ENCODE results near the gene USP40. TPM values are rescaled to one million over a fixed set of nuclear protein-coding genes. Genes with fewer than 3 reads are reported as not detected.
A peak's percentile ranks its signal among the peaks of the same experiment; 100 is the strongest.

The USP40 gene
- total and polyA plus RNA-seq, 2 donors (not counting 1 experiment from before 2014, with no cell fraction given): 19.8 to 37.0 TPM

DNA sequence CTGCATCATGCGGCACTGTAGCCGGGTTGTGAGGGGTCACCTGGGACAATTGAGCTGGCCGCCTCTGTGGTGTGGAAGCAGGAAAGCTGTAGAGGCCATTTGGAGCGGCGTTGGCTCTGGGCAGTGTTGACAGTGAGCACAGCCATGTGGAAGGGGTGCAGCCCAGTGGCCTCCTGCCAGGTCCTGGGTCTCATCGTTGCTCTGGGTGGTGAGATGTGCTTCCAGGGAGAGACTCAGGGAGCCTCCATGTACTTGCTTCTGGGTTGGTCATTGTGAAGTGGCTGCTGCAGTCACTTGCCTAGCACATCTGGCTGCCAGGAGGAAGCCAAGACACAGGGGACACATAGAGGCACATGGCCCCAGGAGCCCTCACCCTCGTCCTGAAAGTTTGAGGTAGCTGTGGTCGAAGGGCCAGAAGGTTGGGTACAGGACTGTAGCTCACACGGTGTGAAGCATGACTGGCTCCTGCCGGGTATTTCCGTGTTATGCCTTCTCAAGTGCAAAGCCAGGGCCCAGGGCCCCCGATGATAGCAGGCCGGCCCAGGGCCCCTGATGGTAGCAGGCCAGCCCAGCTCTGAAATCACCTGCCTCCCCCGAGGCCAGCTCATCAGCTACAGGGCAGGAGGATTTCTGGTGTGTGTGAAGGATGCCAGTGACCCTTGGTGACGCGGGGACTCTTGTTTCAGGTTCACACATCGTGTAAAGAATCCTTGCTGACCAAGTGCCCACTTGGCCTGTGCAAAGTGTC is 129.7 kb downstream of the USP40 start:
- Histone ChIP-seq H3K27me3 (replicated peaks in 1 of 4; ENCODE audit: control extremely low read depth in 1 of 4, control insufficient read depth in 3 of 4, insufficient read depth in 4 of 4, low read length in 3 of 4) (no peaks in the 10 kb centered on the region), H4K20me1 (ENCODE audit: control insufficient read depth, insufficient read depth, low read length, poor library complexity, severe bottlenecking) (peaks cover 95% of the 10 kb centered on the region), H3K79me2 (ENCODE audit: control insufficient read depth, insufficient read depth, low read length) (peaks cover 97% of the 10 kb centered on the region), H3K9ac (ENCODE audit: low read length) (no peak overlapping the region), H3K4me2 (replicated peaks; ENCODE audit: low read depth, low read length, poor library complexity, severe bottlenecking) (no peak overlapping the region), H3K36me3 (replicated peaks in 1 of 2; ENCODE audit: control extremely low read depth in 1 of 2, control insufficient read depth in 1 of 2, extremely low read depth in 1 of 2, insufficient read depth in 2 of 2, low read length in 1 of 2) (peaks cover 11 to 78% of the 10 kb centered on the region in 2 experiments), H3K27ac (ENCODE audit: low read length in 2 of 2) (no peak overlapping the region), H3K4me3 (ENCODE audit: control extremely low read depth in 1 of 5, extremely low read depth in 1 of 5, insufficient read depth in 1 of 5, low read depth in 2 of 5, low read length in 4 of 5) (no peak overlapping the region), H2AFZ (ENCODE audit: insufficient read depth, low read depth, low read length, poor library complexity, severe bottlenecking) (no peak overlapping the region), H3K4me1 (ENCODE audit: control insufficient read depth in 2 of 2, insufficient read depth in 2 of 2, low read length in 2 of 2) (peaks cover 10 to 11% of the 10 kb centered on the region in 2 donors), H3K9me3 (ENCODE audit: control extremely low read depth in 1 of 3, control insufficient read depth in 2 of 3, insufficient read depth in 1 of 3, low read length in 2 of 3) (no peaks in the 10 kb centered on the region)
- peak overlapping the region; percentile 59 for H3K27ac Mint-ChIP-seq
- H3K4me3 Mint-ChIP-seq: no peak overlapping the region
- CTCF ChIA-PET: interaction anchor here (1.6 to 16.7 kb wide), 2 partner anchors 20 to 33 kb away, joined by 3 to 426 read pairs; no protein-coding TSS in a partner anchor
- no peaks in the 10 kb centered on the region for H3K27me3 Mint-ChIP-seq
- H3K9me3 Mint-ChIP-seq (ENCODE audit: insufficient read depth): no peaks in the 10 kb centered on the region
- intact Hi-C loops (cut with micrococcal nuclease): no loop called here
- TF ChIP-seq, protein P1, sequence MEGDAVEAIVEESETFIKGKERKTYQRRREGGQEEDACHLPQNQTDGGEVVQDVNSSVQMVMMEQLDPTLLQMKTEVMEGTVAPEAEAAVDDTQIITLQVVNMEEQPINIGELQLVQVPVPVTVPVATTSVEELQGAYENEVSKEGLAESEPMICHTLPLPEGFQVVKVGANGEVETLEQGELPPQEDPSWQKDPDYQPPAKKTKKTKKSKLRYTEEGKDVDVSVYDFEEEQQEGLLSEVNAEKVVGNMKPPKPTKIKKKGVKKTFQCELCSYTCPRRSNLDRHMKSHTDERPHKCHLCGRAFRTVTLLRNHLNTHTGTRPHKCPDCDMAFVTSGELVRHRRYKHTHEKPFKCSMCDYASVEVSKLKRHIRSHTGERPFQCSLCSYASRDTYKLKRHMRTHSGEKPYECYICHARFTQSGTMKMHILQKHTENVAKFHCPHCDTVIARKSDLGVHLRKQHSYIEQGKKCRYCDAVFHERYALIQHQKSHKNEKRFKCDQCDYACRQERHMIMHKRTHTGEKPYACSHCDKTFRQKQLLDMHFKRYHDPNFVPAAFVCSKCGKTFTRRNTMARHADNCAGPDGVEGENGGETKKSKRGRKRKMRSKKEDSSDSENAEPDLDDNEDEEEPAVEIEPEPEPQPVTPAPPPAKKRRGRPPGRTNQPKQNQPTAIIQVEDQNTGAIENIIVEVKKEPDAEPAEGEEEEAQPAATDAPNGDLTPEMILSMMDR (IDR thresholded peaks at IDR 0.05): no peak
- TF ChIP-seq EZH2 (IDR thresholded peaks at IDR 0.05; ENCODE audit: borderline replicate concordance, insufficient read depth, low read depth, low read length, poor library complexity, severe bottlenecking): no peak
- H3K4me1 Mint-ChIP-seq: peaks cover 27% of the 10 kb centered on the region
- WGBS (ENCODE audit: insufficient coverage): 92% methylated on average over 17 of the region's 17 CpGs
- DNase-seq (no peak), ATAC-seq (ENCODE audit: low read depth) (no peak)
- POLR2A ChIA-PET: no interaction called here

DNA sequence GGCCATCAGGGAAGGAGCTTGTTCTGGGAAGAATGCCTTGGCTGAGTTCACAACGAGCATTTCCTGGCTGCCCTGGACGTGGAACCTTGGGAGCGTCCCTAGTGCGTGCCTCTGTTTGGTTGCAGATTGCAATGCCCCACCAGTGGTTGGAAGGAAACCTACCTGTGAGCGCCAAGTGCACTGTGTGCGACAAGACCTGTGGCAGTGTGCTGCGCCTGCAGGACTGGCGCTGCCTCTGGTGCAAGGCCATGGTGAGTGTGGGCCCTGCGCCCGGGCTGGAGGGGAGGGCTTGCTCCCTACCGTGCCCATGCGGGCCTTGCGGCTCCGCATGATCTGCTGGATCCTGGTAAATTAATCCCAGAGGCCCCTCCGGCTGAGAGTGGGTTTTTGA is 130.4 kb downstream of the USP40 start:
- ChIA-PET POLR2A (no interaction called here), CTCF (interaction anchor here (16.7 kb wide), 1 partner anchor 32 kb away, joined by 426 read pairs; no protein-coding TSS in a partner anchor)
- Histone ChIP-seq H3K4me1 (ENCODE audit: control insufficient read depth in 2 of 2, insufficient read depth in 2 of 2, low read length in 2 of 2) (peaks cover 10 to 11% of the 10 kb centered on the region in 2 donors), H3K4me3 (ENCODE audit: control extremely low read depth in 1 of 5, extremely low read depth in 1 of 5, insufficient read depth in 1 of 5, low read depth in 2 of 5, low read length in 4 of 5) (no peak overlapping the region), H3K4me2 (replicated peaks; ENCODE audit: low read depth, low read length, poor library complexity, severe bottlenecking) (no peak overlapping the region), H3K27me3 (replicated peaks in 1 of 4; ENCODE audit: control extremely low read depth in 1 of 4, control insufficient read depth in 3 of 4, insufficient read depth in 4 of 4, low read length in 3 of 4) (no peaks in the 10 kb centered on the region), H3K27ac (ENCODE audit: low read length in 2 of 2) (no peak overlapping the region), H3K36me3 (replicated peaks in 1 of 2; ENCODE audit: control extremely low read depth in 1 of 2, control insufficient read depth in 1 of 2, extremely low read depth in 1 of 2, insufficient read depth in 2 of 2, low read length in 1 of 2) (peaks cover 11 to 74% of the 10 kb centered on the region in 2 experiments), H3K9me3 (ENCODE audit: control extremely low read depth in 1 of 3, control insufficient read depth in 2 of 3, insufficient read depth in 1 of 3, low read length in 2 of 3) (no peaks in the 10 kb centered on the region), H3K79me2 (ENCODE audit: control insufficient read depth, insufficient read depth, low read length) (peaks cover 97% of the 10 kb centered on the region), H4K20me1 (ENCODE audit: control insufficient read depth, insufficient read depth, low read length, poor library complexity, severe bottlenecking) (peaks cover 94% of the 10 kb centered on the region), H2AFZ (ENCODE audit: insufficient read depth, low read depth, low read length, poor library complexity, severe bottlenecking) (no peak overlapping the region), H3K9ac (ENCODE audit: low read length) (no peak overlapping the region)
- Mint-ChIP-seq H3K27ac (peak overlapping the region; percentile 32), H3K27me3 (no peaks in the 10 kb centered on the region), H3K4me3 (no peak overlapping the region), H3K4me1 (peaks cover 30% of the 10 kb centered on the region), H3K9me3 (ENCODE audit: insufficient read depth) (no peaks in the 10 kb centered on the region)
- TF ChIP-seq, protein P1 (IDR thresholded peaks at IDR 0.05): no peak
- TF ChIP-seq EZH2 (IDR thresholded peaks at IDR 0.05; ENCODE audit: borderline replicate concordance, insufficient read depth, low read depth, low read length, poor library complexity, severe bottlenecking): no peak
- ATAC-seq (ENCODE audit: low read depth): no peak
- intact Hi-C loops (cut with micrococcal nuclease): no loop called here
- WGBS (ENCODE audit: insufficient coverage): 97% methylated on average over 13 of the region's 15 CpGs
- no peak for DNase-seq

Data from B cell (primary cell).